GM10248 (cell line): Measurements from ENCODE around the gene PCBP4.

Source experiments
- CTCF ChIA-PET: fragments of 300-600 bp; sonication (Branson Sonifier 250); formaldehyde crosslinking; extraction: SDS; loops from one replicate; lab custom pipeline; 2021; ENCODE audit warnings: antibody characterized with exemption; lab: Yijun Ruan, JAX
- POLR2A ChIA-PET: fragments of 350-650 bp; sonication (Branson Sonifier 250); formaldehyde crosslinking; extraction: SDS; loops from one replicate; lab custom pipeline; 2020; ENCODE audit warnings: antibody characterized with exemption; lab: Yijun Ruan, JAX
- DNase-seq: peaks from one replicate; pipeline ENCODE4 v3.0.0; 2012; ENCODE audit errors: extremely low spot score
- CTCF ChIP-seq: IDR thresholded peaks from 2 replicates; pipeline ENCODE4 v1.5.1; 2012; ENCODE audit warnings: mild to moderate bottlenecking, low read depth; ENCODE audit errors: extremely low read depth, missing control alignments, control extremely low read depth

The PCBP4 gene

GRCh38 chr3:51970606-51971300 lies 3.5 kb upstream of the PCBP4 start:
- ChIA-PET CTCF (interaction anchor here (4.2 to 6.0 kb wide), 2 partner anchors 12 to 29 kb away, joined by 17 to 40 read pairs; partner anchors contain the start of genes ACY1, PARP3 and RRP9), POLR2A (no interaction called here)
- TF ChIP-seq CTCF = no peak
- DNase-seq = no peak

DNA sequence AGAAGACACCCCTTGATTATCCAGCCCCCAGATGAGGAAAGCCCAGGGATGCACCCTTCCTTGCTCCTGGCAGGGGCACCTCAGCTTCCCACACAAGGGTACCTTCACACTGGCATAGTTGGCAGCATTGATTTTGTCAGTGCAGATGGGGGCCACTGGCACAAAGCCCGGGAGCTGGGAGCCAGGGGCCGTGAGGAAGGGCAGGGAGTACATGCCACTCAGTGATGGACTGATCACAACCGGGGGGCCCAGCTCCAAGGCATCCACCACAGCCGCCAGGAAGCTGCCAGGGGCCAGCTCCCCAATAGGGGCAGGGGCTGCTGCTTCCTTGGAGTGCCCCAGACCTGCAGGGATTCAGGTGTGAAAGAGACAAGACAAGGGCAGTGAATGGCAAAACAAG lies 2.6 kb upstream of the PCBP4 start:
- POLR2A ChIA-PET = interaction anchor here (0.6 kb wide), 1 partner anchor 474 kb away, joined by 3 read pairs; no protein-coding TSS in a partner anchor
- DNase-seq = no peak
- CTCF ChIA-PET = interaction anchor here (4.2 to 6.0 kb wide), 2 partner anchors 13 to 28 kb away, joined by 17 to 40 read pairs; partner anchors contain the start of genes ACY1, PARP3 and RRP9
- no peak for TF ChIP-seq CTCF

GRCh38 chr3:51968883-51969678 lies 1.8 kb upstream of the PCBP4 start:
- ChIA-PET CTCF (interaction anchor here (4.2 to 6.0 kb wide), 2 partner anchors 14 to 27 kb away, joined by 17 to 40 read pairs; partner anchors contain the start of genes ACY1, PARP3 and RRP9), POLR2A (interaction anchor here (0.6 kb wide), 1 partner anchor 474 kb away, joined by 3 read pairs; no protein-coding TSS in a partner anchor)
- DNase-seq = no peak
- no peak for TF ChIP-seq CTCF

GRCh38 chr3:51968170-51968775 lies 1.0 kb upstream of the PCBP4 start:
- POLR2A ChIA-PET = interaction anchor here (0.6 kb wide), 1 partner anchor 89 kb away, joined by 3 read pairs; no protein-coding TSS in a partner anchor
- no peak for TF ChIP-seq CTCF
- CTCF ChIA-PET = interaction anchor here (6.0 kb wide), 1 partner anchor 26 kb away, joined by 40 read pairs; the partner anchor contains the start of genes PARP3 and RRP9
- no peak for DNase-seq

GRCh38 chr3:51966922-51967383 lies 301 bp downstream of the PCBP4 start:
- CTCF ChIA-PET = interaction anchor here (1.5 to 6.0 kb wide), 2 partner anchors 16 to 25 kb away, joined by 3 to 40 read pairs; partner anchors contain the start of genes ACY1, PARP3 and RRP9
- DNase-seq = no peak
- POLR2A ChIA-PET = interaction anchor here (0.6 kb wide), 1 partner anchor 183 kb away, joined by 3 read pairs; no protein-coding TSS in a partner anchor
- TF ChIP-seq CTCF = no peak
